HG02588 (cell line): ENCODE results near the gene AKAP7.
"Not testable (repeated sequence)": the region's sequence is repeated elsewhere in the genome, so short reads cannot be mapped to it uniquely, and the experiment has no call there.

Experiments used
- ATAC-seq: cut with Tn5 transposase; IDR thresholded peaks from one replicate; pipeline ENCODE4 v1.9.1; 2021; ENCODE audit warnings: mild to moderate bottlenecking, moderate library complexity; ENCODE audit not compliant: unreplicated experiment

Gene AKAP7

GRCh38 chr6:131250936-131251335, 115.7 kb downstream of the AKAP7 start:
- ATAC-seq = no peak

GRCh38 chr6:131251590-131252199, 116.4 kb downstream of the AKAP7 start:
- ATAC-seq = no peak

- ATAC-seq = no peak
These were observed 120.2 kb downstream of the AKAP7 start for GRCh38 chr6:131255434-131255833.

DNA sequence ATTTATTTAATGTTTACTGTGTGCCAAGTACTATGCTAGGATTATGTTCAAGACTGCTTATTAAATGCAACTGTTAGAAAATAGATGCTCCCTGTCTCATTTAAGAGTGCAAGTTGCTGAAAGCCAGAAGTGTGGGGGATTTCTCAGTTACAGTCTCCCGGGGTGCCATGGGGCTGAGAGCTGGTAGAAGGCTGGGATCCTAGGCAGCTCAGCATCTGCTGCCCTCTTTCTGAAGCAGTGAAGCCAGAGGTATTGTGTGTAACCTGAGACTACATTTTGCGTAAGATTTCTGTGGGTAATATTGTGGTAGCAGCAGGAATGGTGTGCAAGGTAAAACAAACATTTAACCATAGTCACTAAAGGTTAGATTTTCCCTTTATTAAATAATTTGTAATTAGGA, 120.6 kb downstream of the AKAP7 start:
- ATAC-seq = no peak

- ATAC-seq = no peak
These were observed 121.8 kb downstream of the AKAP7 start for GRCh38 chr6:131257104-131257503.

GRCh38 chr6:131258010-131258652, 122.9 kb downstream of the AKAP7 start:
- no peak for ATAC-seq

GRCh38 chr6:131258816-131259476, 123.7 kb downstream of the AKAP7 start:
- no peak for ATAC-seq

GRCh38 chr6:131260960-131261359, 125.7 kb downstream of the AKAP7 start:
- not testable (repeated sequence) for ATAC-seq

GRCh38 chr6:131262060-131262459, 126.8 kb downstream of the AKAP7 start:
- ATAC-seq = no peak

DNA sequence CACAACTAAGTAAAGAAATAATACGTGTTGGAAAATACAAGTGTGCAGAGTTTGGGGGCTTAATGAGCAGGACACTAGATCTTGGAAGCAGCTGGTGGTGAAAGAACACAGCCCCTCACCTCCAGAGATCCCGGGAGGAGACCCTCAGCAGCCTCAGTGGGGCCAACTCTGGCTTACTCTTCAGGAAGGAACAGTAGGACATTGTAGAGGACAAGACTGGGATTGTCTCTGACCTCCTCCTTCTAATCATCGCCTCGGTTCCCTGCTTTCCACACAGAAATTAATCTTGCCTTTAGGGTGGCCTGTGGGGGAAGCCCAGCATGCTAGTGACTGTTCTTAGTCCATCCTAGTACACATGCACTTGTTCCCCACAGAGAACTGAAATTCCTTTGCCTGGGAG, 130.7 kb downstream of the AKAP7 start:
- ATAC-seq = no peak

DNA sequence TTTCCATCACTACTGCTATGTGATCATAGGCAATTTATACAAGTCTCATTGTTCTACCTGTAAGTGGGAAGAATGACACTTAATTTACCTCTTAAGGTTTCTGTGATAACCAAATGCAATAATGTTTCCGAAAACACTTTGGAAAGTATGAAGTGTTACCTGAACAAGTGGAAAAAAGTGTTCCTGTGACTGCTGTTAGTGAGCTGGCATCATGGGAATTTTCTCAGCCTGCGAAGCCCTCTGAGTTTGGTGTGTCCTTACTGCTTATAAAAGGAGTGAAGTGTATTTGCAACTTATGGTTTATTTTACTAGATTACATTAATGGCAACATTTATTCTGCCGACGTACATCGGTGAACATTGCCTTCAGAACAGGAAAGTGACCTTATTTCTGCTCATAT, 133.0 kb downstream of the AKAP7 start:
- no peak for ATAC-seq

DNA sequence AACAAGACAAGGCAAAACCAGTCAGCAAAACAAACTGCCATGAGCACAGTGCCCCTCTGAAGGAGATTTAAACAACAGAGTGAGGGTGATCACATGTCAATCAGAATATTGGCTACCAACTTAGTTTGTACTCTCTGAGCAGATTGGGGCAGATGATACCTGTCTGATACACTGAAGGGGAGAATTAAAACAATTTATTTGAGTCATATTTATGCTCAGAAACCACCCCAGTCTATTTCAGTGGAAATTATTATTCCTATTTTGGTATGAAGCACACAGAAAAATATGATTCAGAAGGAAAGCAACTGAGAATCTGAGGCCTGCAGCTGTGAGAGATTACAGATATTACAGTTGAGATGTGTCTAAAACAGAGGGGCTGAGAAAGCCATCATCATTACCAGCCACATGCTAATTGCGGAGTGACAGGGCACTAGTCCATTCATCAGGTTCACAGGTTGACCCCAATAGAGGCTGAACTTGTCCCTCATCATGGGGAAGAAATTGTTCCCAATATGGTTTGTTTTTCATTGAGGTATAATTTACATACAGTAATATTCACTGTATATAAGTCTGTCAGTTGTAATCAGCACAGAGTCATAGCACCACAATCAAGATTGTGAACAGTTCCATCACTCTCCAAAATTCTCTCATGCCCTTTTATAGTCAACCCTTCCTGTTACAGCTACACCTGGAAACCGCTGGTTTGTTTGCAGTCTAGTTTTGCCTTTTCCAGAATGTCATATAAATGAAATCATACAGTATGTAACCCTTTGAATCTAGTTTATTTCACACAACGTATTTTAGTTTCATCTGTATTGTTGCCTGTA, 134.5 kb downstream of the AKAP7 start:
- ATAC-seq = no peak

DNA sequence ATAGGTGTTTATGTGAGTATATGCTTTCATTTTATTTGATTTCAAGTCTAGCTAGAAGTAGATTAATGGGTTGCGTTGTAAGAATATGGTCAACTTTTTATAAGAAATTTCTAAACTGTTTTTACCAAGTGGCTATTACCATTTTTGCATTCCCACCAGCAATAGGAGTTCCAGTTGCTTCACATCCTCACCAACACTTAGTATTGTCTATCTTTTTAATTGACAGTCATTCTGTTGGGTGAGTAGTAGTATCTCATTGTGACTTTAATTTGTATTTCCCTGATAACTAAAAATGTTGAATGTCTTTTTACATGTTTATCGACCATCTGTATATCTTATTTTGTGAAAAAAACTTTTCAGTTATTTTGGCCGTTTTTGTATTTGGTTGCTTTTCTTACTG, 135.3 kb downstream of the AKAP7 start:
- ATAC-seq = no peak

DNA sequence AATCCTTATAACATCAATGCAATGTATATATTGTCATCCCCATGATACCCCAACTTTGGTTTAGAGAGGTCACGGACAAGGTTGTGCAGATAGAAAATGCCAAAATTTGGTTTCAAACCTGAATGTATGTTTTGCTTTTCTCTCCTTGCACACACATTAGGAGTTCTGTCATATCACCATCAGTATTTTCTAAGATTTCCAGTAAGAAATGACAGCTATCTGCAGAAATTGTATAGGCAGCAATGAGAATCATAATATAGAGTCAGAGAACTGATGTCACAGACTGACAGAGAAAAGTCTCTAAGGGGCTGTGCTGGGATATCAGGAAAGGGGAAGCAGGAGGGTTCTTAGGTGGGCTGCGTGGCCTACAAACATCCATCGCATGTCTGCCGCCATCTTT, 140.0 kb downstream of the AKAP7 start:
- no peak for ATAC-seq

DNA sequence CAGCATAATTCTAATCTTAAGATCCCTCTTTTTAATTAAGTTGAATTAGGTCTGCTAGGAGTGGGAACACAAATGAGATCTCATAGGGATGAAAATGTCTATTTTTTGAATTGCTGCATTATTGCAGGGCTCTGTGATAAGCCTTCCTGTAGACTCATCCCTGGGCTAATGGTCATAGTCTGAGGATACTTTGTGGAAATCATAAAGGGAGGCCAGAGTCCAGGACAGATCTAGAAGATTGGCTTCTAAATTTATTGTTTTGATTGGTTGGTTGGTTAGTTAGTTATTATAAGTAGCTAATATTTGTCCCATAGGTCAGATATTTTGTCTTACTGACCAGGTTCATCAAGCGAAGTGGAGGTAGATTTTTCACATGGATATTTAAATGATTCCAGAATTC, 142.3 kb downstream of the AKAP7 start:
- ATAC-seq = no peak

DNA sequence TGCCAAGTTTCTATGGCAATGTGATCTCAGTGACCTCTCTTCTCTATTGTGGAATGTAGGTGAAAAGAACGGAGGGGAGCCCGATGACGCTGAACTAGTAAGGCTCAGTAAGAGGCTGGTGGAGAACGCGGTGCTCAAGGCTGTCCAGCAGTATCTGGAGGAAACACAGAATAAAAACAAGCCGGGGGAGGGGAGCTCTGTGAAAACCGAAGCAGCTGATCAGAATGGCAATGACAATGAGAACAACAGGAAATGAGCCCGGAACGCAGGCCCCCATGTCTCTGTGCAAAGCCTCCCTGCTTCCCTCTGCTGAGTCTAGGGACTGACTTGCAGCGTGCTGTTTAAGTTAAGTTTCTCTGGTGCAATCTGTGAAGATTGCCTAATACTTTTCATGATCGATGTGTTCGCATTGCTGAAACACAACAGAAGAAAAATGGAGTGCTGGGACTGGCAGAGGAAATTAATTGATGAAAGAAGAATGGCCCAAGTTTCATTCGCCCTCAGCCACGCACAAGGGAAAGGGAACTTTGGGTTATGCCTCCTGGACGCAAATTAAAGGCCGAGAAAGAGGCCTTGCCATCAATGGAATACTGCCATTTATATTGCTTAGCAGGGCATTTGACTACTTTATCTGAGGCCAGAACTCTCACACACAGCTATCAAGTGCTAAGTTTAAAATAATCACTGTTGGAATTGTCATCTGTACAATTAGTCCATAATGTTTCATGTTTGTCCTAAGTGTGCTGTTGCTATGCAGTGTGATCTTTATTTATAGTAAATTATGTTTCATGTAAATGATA, 146.4 kb downstream of the AKAP7 start:
- ATAC-seq = no peak

GRCh38 chr6:131282365-131282764, 147.1 kb downstream of the AKAP7 start:
- ATAC-seq = no peak

- no peak for ATAC-seq
These were observed 148.4 kb downstream of the AKAP7 start for GRCh38 chr6:131283466-131284175.

DNA sequence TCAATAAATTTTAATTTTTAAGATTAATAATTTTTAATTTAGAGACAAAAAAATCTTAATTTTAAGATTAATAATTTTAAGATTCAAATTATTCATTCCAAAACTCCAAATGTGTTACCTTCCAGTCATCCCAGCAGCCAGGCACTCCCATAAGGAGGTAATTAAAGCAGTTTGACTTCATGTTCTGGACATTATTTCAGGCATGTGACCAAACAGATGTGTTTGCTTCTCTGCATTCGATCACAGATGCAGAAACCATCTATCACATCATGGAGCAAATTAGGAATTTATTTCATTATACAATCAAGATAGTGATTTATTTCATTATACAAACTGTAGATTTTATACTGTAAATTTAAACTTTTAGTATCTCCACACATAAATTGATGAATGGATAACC, 150.3 kb downstream of the AKAP7 start:
- ATAC-seq = no peak

DNA sequence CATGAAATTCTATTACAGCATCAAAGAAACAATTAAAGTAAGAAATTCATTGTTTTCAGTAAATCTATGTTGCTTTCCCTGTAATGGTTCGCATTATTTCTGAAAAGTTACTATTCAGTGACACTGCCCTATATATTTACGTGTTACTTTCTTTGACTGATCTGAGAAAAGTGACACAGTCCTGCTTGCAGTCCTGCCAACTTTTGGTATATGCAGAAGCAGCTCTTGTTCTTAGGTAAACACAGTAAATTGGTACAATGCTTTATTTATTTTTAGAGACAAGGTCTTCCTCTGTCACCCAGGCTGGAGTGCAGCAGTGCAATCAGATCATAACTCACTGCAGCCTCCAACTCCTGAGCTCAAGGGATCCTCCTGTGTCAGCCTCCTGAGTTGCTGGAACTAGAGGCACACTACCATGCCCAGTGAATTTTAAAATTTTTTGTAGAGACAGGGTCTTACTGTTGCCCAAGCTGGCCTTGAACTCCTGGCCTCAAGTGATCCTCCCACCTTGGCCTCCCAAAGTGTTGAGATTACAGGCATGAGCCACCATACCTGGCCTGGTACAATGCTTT, 151.3 kb downstream of the AKAP7 start:
- ATAC-seq = no peak
